ENCODE results near the gene GUCY2F.

DNA sequence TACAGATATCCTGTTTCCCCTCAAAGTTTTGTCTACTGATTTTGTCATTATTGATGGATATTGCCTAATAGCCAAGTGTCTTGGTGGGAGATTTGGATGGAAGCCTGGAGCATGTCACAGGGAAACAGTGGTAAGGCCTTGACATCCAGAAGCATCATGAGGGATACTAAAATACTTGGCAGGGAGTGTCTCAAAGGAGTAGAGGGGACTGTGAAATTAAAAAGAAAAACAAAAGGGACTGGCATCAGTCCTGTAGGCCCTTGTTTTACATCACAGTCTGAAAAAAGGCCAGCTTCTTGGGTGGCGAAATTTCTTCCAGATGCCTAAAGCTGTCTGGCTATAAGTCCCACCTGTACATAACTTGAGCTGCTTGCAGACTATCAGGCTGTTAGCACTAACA, 83.8 kb downstream of the GUCY2F start:
- TF ChIP-seq, protein P1, sequence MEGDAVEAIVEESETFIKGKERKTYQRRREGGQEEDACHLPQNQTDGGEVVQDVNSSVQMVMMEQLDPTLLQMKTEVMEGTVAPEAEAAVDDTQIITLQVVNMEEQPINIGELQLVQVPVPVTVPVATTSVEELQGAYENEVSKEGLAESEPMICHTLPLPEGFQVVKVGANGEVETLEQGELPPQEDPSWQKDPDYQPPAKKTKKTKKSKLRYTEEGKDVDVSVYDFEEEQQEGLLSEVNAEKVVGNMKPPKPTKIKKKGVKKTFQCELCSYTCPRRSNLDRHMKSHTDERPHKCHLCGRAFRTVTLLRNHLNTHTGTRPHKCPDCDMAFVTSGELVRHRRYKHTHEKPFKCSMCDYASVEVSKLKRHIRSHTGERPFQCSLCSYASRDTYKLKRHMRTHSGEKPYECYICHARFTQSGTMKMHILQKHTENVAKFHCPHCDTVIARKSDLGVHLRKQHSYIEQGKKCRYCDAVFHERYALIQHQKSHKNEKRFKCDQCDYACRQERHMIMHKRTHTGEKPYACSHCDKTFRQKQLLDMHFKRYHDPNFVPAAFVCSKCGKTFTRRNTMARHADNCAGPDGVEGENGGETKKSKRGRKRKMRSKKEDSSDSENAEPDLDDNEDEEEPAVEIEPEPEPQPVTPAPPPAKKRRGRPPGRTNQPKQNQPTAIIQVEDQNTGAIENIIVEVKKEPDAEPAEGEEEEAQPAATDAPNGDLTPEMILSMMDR (IDR thresholded peaks at IDR 0.05), result no peak
- no peak for TF ChIP-seq POLR2A (IDR thresholded peaks at IDR 0.05)
